Activated naive CD8-positive, alpha-beta T cell treated with anti-CD3 and anti-CD28 coated beads, Interleukin-2, amount 10 ng/mL, durations not matched to agents 7 days and 5 days (primary cell): ENCODE data around the gene CYP3A5. TPM values are rescaled to one million over a fixed set of nuclear protein-coding genes. Genes with fewer than 3 reads are reported as not detected.
"Not testable (repeated sequence)": the region's sequence is repeated elsewhere in the genome, so short reads cannot be mapped to it uniquely, and the experiment has no call there.

Experiments
- ATAC-seq: fragments of 150-1000 bp; cut with Tn5 transposase; one replicate; pipeline ENCODE4 v1.10.0; 2021; ENCODE audit warnings: low read depth, moderate library complexity
- POLR2A ChIA-PET: fragments of 350-600 bp; sonication (Branson Sonifier 250); formaldehyde crosslinking; loops from one replicate; lab custom pipeline; 2021; ENCODE audit warnings: antibody characterized with exemption; lab: Charles Lee
- DNase-seq: peaks from one replicate; pipeline ENCODE4 v3.0.0; 2021
- H3K27ac Mint-ChIP-seq: one replicate; pipeline ENCODE4 v1.8.0; 2022; ENCODE audit warnings: mild to moderate bottlenecking, mixed read lengths
- H3K27me3 Mint-ChIP-seq: one replicate; pipeline ENCODE4 v1.8.0; 2022; ENCODE audit warnings: mild to moderate bottlenecking, moderate library complexity, mixed read lengths
- H3K36me3 Mint-ChIP-seq: one replicate; pipeline ENCODE4 v1.8.0; 2021; ENCODE audit warnings: mild to moderate bottlenecking, mixed read lengths
- H3K4me1 Mint-ChIP-seq: one replicate; pipeline ENCODE4 v1.8.0; 2021; ENCODE audit warnings: mixed read lengths
- H3K4me3 Mint-ChIP-seq: one replicate; pipeline ENCODE4 v1.8.0; 2022; ENCODE audit warnings: mild to moderate bottlenecking, moderate library complexity, mixed read lengths
- H3K9me3 Mint-ChIP-seq: one replicate; pipeline ENCODE4 v1.8.0; 2021; ENCODE audit warnings: mixed read lengths
- total RNA-seq, 2 experiments: library from RNA; stranded (reverse); gene quantifications; one replicate each; pipeline ENCODE4 v1.2.3, GENCODE V29; 2021

The CYP3A5 gene
- total RNA-seq, 2 experiments from 2014 or later = not detected

- Mint-ChIP-seq H3K36me3 (peaks cover 71% of the 10 kb centered on the region), H3K4me1 (peaks cover 7% of the 10 kb centered on the region)
- ATAC-seq = no peak
These were observed 35.4 kb downstream of the CYP3A5 start for GRCh38 chr7:99644431-99644830.

GRCh38 chr7:99643464-99643863 is 36.3 kb downstream of the CYP3A5 start:
- H3K27ac Mint-ChIP-seq = no peak overlapping the region
- POLR2A ChIA-PET = no interaction called here

More at GRCh38 chr7:99644431-99644830, 35.4 kb downstream of the CYP3A5 start:
- no peaks in the 10 kb centered on the region for H3K27me3 Mint-ChIP-seq
- no peaks in the 10 kb centered on the region for H3K9me3 Mint-ChIP-seq
- H3K27ac Mint-ChIP-seq = no peak overlapping the region
- no peak overlapping the region for H3K4me3 Mint-ChIP-seq
- no peak for DNase-seq
- POLR2A ChIA-PET = no interaction called here

GRCh38 chr7:99642027-99642426 is 37.8 kb downstream of the CYP3A5 start:
- Mint-ChIP-seq H3K9me3 (no peaks in the 10 kb centered on the region), H3K36me3 (peaks cover 76% of the 10 kb centered on the region), H3K27me3 (no peaks in the 10 kb centered on the region), H3K4me3 (no peak overlapping the region), H3K27ac (no peak overlapping the region), H3K4me1 (peaks cover 14% of the 10 kb centered on the region)
- ATAC-seq (no peak), DNase-seq (no peak)
- POLR2A ChIA-PET = no interaction called here

More at GRCh38 chr7:99643464-99643863, 36.3 kb downstream of the CYP3A5 start:
- no peak for ATAC-seq
- Mint-ChIP-seq H3K36me3 (peaks cover 72% of the 10 kb centered on the region), H3K4me3 (no peak overlapping the region), H3K27me3 (no peaks in the 10 kb centered on the region), H3K9me3 (no peaks in the 10 kb centered on the region), H3K4me1 (peaks cover 7% of the 10 kb centered on the region)
- DNase-seq = no peak

GRCh38 chr7:99639267-99639666 is 40.5 kb downstream of the CYP3A5 start:
- Mint-ChIP-seq H3K36me3 (peaks cover 66% of the 10 kb centered on the region), H3K27me3 (no peaks in the 10 kb centered on the region), H3K4me3 (no peak overlapping the region), H3K4me1 (peaks cover 18% of the 10 kb centered on the region), H3K27ac (no peak overlapping the region), H3K9me3 (no peaks in the 10 kb centered on the region)
- POLR2A ChIA-PET = no interaction called here
- DNase-seq (no peak), ATAC-seq (no peak)

GRCh38 chr7:99638731-99639130 is 41.1 kb downstream of the CYP3A5 start:
- H3K27me3 Mint-ChIP-seq = no peaks in the 10 kb centered on the region
- no peak overlapping the region for H3K27ac Mint-ChIP-seq
- peaks cover 18% of the 10 kb centered on the region for H3K4me1 Mint-ChIP-seq
- POLR2A ChIA-PET = no interaction called here
- H3K9me3 Mint-ChIP-seq = no peaks in the 10 kb centered on the region
- ATAC-seq = no peak
- H3K4me3 Mint-ChIP-seq = no peak overlapping the region
- H3K36me3 Mint-ChIP-seq = peaks cover 60% of the 10 kb centered on the region
- DNase-seq = no peak

- not testable (repeated sequence) for DNase-seq, ATAC-seq, H3K27ac Mint-ChIP-seq, H3K4me3 Mint-ChIP-seq, H3K27me3 Mint-ChIP-seq, H3K9me3 Mint-ChIP-seq
- peaks cover 55% of the 10 kb centered on the region for H3K36me3 Mint-ChIP-seq
- peaks cover 16% of the 10 kb centered on the region for H3K4me1 Mint-ChIP-seq
- POLR2A ChIA-PET = interaction anchor here (0.5 kb wide), 1 partner anchor 1442 kb away, joined by 3 read pairs; no protein-coding TSS in a partner anchor
These were observed 42.4 kb downstream of the CYP3A5 start for GRCh38 chr7:99637414-99637813.

- no peaks in the 10 kb centered on the region for H3K27me3 Mint-ChIP-seq
- POLR2A ChIA-PET = interaction anchor here (1.5 kb wide), 1 partner anchor 9 kb away, joined by 3 read pairs; no protein-coding TSS in a partner anchor
- H3K27ac Mint-ChIP-seq = peak overlapping the region; percentile 18
- H3K36me3 Mint-ChIP-seq = peaks cover 32% of the 10 kb centered on the region
- no peaks in the 10 kb centered on the region for H3K9me3 Mint-ChIP-seq
- DNase-seq = no peak
- ATAC-seq = peak; percentile 65
- peak overlapping the region; percentile 8 for H3K4me3 Mint-ChIP-seq
- peaks cover 8% of the 10 kb centered on the region for H3K4me1 Mint-ChIP-seq
These were observed 48.3 kb downstream of the CYP3A5 start for GRCh38 chr7:99631295-99632109.

GRCh38 chr7:99629643-99630042 is 50.2 kb downstream of the CYP3A5 start:
- Mint-ChIP-seq H3K27ac (no peak overlapping the region), H3K4me3 (no peak overlapping the region), H3K4me1 (peaks cover 22% of the 10 kb centered on the region), H3K9me3 (no peaks in the 10 kb centered on the region), H3K36me3 (peaks cover 41% of the 10 kb centered on the region), H3K27me3 (no peaks in the 10 kb centered on the region)
- no peak for ATAC-seq
- DNase-seq = no peak
- POLR2A ChIA-PET = no interaction called here

- H3K9me3 Mint-ChIP-seq = no peaks in the 10 kb centered on the region
- H3K36me3 Mint-ChIP-seq = peaks cover 47% of the 10 kb centered on the region
- ATAC-seq = no peak
- H3K4me3 Mint-ChIP-seq = no peak overlapping the region
- H3K27ac Mint-ChIP-seq = peak overlapping the region; percentile 26
- no peaks in the 10 kb centered on the region for H3K27me3 Mint-ChIP-seq
- peaks cover 30% of the 10 kb centered on the region for H3K4me1 Mint-ChIP-seq
- POLR2A ChIA-PET = interaction anchor here (0.9 kb wide), 1 partner anchor 71 kb away, joined by 3 read pairs; no protein-coding TSS in a partner anchor
- DNase-seq = no peak
These were observed 51.0 kb downstream of the CYP3A5 start for GRCh38 chr7:99628471-99629465.

GRCh38 chr7:99627513-99627912 is 52.3 kb downstream of the CYP3A5 start:
- ATAC-seq (no peak), DNase-seq (no peak)
- no peak overlapping the region for H3K4me3 Mint-ChIP-seq
- H3K36me3 Mint-ChIP-seq = peaks cover 53% of the 10 kb centered on the region
- no peak overlapping the region for H3K27ac Mint-ChIP-seq
- POLR2A ChIA-PET = no interaction called here
- no peaks in the 10 kb centered on the region for H3K9me3 Mint-ChIP-seq
- no peaks in the 10 kb centered on the region for H3K27me3 Mint-ChIP-seq
- peaks cover 43% of the 10 kb centered on the region for H3K4me1 Mint-ChIP-seq

GRCh38 chr7:99626661-99627060 is 53.1 kb downstream of the CYP3A5 start:
- Mint-ChIP-seq H3K4me3 (peak overlapping the region; percentile 86), H3K4me1 (peaks cover 49% of the 10 kb centered on the region), H3K27ac (peak overlapping the region; percentile 99), H3K36me3 (peaks cover 55% of the 10 kb centered on the region), H3K27me3 (no peaks in the 10 kb centered on the region), H3K9me3 (no peaks in the 10 kb centered on the region)
- no peak for DNase-seq
- no peak for ATAC-seq
- POLR2A ChIA-PET = no interaction called here

- ATAC-seq (no peak), DNase-seq (no peak)
- Mint-ChIP-seq H3K27me3 (no peaks in the 10 kb centered on the region), H3K4me3 (peak overlapping the region; percentile 86), H3K36me3 (peaks cover 56% of the 10 kb centered on the region), H3K4me1 (peaks cover 50% of the 10 kb centered on the region), H3K9me3 (no peaks in the 10 kb centered on the region), H3K27ac (peak overlapping the region; percentile 99)
- POLR2A ChIA-PET = no interaction called here
These were observed 53.8 kb downstream of the CYP3A5 start for GRCh38 chr7:99625961-99626360.

GRCh38 chr7:99625321-99625720 is 54.5 kb downstream of the CYP3A5 start:
- DNase-seq (no peak), ATAC-seq (no peak)
- Mint-ChIP-seq H3K4me3 (peak overlapping the region; percentile 86), H3K4me1 (peaks cover 51% of the 10 kb centered on the region), H3K27me3 (no peaks in the 10 kb centered on the region), H3K27ac (peak overlapping the region; percentile 99), H3K36me3 (peaks cover 60% of the 10 kb centered on the region), H3K9me3 (no peaks in the 10 kb centered on the region)
- POLR2A ChIA-PET = interaction anchor here (1.8 kb wide), 1 partner anchor 126 kb away, joined by 4 read pairs; the partner anchor contains the start of gene ZNF394
